Hepatocyte (in vitro differentiated cells): ENCODE results near the gene RIC8A.

Source experiments
- EZH2 ChIP-seq: fragments of 200-600 bp; sonication (generic); IDR thresholded peaks from 2 replicates; pipeline ENCODE4 v1.6.1; 2016; ENCODE audit warnings: antibody characterized with exemption, mild to moderate bottlenecking, borderline replicate concordance
- EZH2phosphoT487 ChIP-seq: fragments of 200-600 bp; sonication (generic); IDR thresholded peaks from one replicate; pipeline ENCODE4 v1.6.1; 2018; ENCODE audit warnings: antibody characterized with exemption, mild to moderate bottlenecking, low read depth, moderate library complexity; ENCODE audit not compliant: unreplicated experiment, severe bottlenecking
- TF ChIP-seq, protein P1 (sequence below): fragments of 200-600 bp; sonication (generic); IDR thresholded peaks from 2 replicates; pipeline ENCODE4 v1.5.1; 2016; ENCODE audit warnings: antibody characterized with exemption, mild to moderate bottlenecking; ENCODE audit not compliant: poor library complexity

DNA sequence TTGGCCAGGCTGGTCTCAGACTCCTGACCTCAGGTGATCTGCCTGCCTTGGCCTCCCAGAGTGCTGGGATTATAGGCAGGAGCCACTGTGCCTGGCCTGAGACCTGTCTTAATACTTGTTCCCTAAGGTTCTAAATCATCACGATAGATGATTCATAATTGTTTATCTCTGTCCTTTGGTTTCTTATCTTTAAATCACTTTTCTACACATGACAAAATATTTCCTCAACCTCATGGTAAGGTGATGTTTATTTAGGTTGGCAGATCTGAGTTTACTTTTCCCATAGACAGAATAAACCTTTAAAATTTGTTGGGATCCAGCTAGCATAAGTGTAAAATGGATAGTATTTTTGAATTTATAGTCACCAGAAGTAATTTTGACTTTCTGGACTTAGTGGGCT is 32.8 kb downstream of the RIC8A start:
- TF ChIP-seq, protein P1, sequence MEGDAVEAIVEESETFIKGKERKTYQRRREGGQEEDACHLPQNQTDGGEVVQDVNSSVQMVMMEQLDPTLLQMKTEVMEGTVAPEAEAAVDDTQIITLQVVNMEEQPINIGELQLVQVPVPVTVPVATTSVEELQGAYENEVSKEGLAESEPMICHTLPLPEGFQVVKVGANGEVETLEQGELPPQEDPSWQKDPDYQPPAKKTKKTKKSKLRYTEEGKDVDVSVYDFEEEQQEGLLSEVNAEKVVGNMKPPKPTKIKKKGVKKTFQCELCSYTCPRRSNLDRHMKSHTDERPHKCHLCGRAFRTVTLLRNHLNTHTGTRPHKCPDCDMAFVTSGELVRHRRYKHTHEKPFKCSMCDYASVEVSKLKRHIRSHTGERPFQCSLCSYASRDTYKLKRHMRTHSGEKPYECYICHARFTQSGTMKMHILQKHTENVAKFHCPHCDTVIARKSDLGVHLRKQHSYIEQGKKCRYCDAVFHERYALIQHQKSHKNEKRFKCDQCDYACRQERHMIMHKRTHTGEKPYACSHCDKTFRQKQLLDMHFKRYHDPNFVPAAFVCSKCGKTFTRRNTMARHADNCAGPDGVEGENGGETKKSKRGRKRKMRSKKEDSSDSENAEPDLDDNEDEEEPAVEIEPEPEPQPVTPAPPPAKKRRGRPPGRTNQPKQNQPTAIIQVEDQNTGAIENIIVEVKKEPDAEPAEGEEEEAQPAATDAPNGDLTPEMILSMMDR, result no peak
- TF ChIP-seq EZH2 (no peak), EZH2phosphoT487 (no peak)
